HG03558 (cell line): Measurements from ENCODE around the gene NPTX2.

ENCODE experiments used
- ATAC-seq: cut with Tn5 transposase; IDR thresholded peaks from one replicate; pipeline ENCODE4 v1.9.1; 2021; ENCODE audit warnings: moderate number of reproducible peaks; ENCODE audit not compliant: unreplicated experiment; ENCODE audit errors: extremely low read depth

The NPTX2 gene

GRCh38 chr7:98617960-98618418 is 904 bp downstream of the NPTX2 start:
- no peak for ATAC-seq

GRCh38 chr7:98618786-98619185 is 1.7 kb downstream of the NPTX2 start:
- no peak for ATAC-seq

- ATAC-seq = no peak
These were observed 2.6 kb downstream of the NPTX2 start for GRCh38 chr7:98619450-98620321.

GRCh38 chr7:98621573-98622482 is 4.7 kb downstream of the NPTX2 start:
- no peak for ATAC-seq

GRCh38 chr7:98622926-98623325 is 5.8 kb downstream of the NPTX2 start:
- ATAC-seq = no peak

- no peak for ATAC-seq
These were observed 7.8 kb downstream of the NPTX2 start for GRCh38 chr7:98624846-98625420.

- ATAC-seq = no peak
These were observed 9.7 kb downstream of the NPTX2 start for GRCh38 chr7:98626460-98627412.

- no peak for ATAC-seq
These were observed 10.3 kb downstream of the NPTX2 start for GRCh38 chr7:98627413-98627790.

GRCh38 chr7:98628418-98628817 is 11.3 kb downstream of the NPTX2 start:
- no peak for ATAC-seq

- ATAC-seq = no peak
These were observed 11.9 kb downstream of the NPTX2 start for GRCh38 chr7:98629001-98629431.

- ATAC-seq = no peak
These were observed 13.1 kb downstream of the NPTX2 start for GRCh38 chr7:98630149-98630548.

GRCh38 chr7:98630770-98631169 is 13.7 kb downstream of the NPTX2 start:
- no peak for ATAC-seq

GRCh38 chr7:98638853-98639252 is 21.8 kb downstream of the NPTX2 start:
- ATAC-seq = no peak

GRCh38 chr7:98640375-98640774 is 23.3 kb downstream of the NPTX2 start:
- ATAC-seq = no peak

GRCh38 chr7:98641646-98642500 is 24.8 kb downstream of the NPTX2 start:
- peak; percentile 52 for ATAC-seq

GRCh38 chr7:98643236-98643985 is 26.3 kb downstream of the NPTX2 start:
- peak; percentile 33 for ATAC-seq

GRCh38 chr7:98646465-98646864 is 29.4 kb downstream of the NPTX2 start:
- no peak for ATAC-seq

- no peak for ATAC-seq
These were observed 30.2 kb downstream of the NPTX2 start for GRCh38 chr7:98647326-98647725.
